Measurements from ENCODE around the gene MPLKIP.

- TF ChIP-seq CTCF (IDR thresholded peaks at IDR 0.05) (no peak), POLR2AphosphoS5 (IDR thresholded peaks at IDR 0.05) (no peak), POLR2A (IDR thresholded peaks at IDR 0.05; ENCODE audit: low read depth) (no peak), EP300 (IDR thresholded peaks at IDR 0.05) (no peak)
Measured at GRCh38 chr7:40095695-40096327, 38.6 kb downstream of the MPLKIP start.
